A673 (cell line): ENCODE measurements around the gene CTNNA3.

Experiments
- CTCF ChIP-seq: fragments of 300-800, 200-600 bp; sonication (generic); conservative IDR thresholded peaks from 2 replicates; pipeline ENCODE4 v1.5.1; 2017; ENCODE audit warnings: low read depth, mild to moderate bottlenecking, antibody characterized with exemption, low read length, moderate library complexity, mixed read lengths
- EZH2 ChIP-seq: fragments of 200-600 bp; sonication (generic); IDR thresholded peaks from 2 replicates; pipeline ENCODE4 v1.6.1; 2017; ENCODE audit warnings: borderline replicate concordance, low read depth, mild to moderate bottlenecking, mixed read lengths, antibody characterized with exemption, low read length; ENCODE audit not compliant: poor library complexity, severe bottlenecking

GRCh38 chr10:67519434-67519833, 176.6 kb downstream of the CTNNA3 start:
- TF ChIP-seq CTCF, result no peak
- no peak for TF ChIP-seq EZH2
